Measurements from ENCODE around the gene KREMEN1.

KREMEN1 gene

DNA sequence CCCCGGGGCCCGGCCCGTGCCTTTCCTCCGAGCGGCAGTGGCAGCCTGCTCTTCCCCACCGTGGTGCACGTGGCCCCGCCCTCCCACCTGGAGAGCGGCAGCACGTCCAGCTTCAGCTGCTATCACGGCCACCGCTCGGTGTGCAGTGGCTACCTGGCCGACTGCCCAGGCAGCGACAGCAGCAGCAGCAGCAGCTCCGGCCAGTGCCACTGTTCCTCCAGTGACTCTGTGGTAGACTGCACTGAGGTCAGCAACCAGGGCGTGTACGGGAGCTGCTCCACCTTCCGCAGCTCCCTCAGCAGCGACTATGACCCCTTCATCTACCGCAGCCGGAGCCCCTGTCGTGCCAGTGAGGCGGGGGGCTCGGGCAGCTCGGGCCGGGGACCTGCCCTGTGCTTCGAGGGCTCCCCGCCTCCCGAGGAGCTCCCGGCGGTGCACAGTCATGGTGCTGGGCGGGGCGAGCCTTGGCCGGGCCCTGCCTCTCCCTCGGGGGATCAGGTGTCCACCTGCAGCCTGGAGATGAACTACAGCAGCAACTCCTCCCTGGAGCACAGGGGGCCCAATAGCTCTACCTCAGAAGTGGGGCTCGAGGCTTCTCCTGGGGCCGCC lies 23.1 kb upstream of the KREMEN1 start:
- DNase-seq, result no peak

DNA sequence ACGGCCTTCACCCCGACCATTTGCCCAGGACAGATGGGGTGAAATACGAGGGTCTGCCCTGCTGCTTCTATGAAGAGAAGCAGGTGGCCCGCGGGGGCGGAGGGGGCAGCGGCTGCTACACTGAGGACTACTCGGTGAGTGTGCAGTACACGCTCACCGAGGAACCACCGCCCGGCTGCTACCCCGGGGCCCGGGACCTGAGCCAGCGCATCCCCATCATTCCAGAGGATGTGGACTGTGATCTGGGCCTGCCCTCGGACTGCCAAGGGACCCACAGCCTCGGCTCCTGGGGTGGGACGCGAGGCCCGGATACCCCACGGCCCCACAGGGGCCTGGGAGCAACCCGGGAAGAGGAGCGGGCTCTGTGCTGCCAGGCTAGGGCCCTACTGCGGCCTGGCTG lies 22.4 kb upstream of the KREMEN1 start:
- no peak for DNase-seq

DNA sequence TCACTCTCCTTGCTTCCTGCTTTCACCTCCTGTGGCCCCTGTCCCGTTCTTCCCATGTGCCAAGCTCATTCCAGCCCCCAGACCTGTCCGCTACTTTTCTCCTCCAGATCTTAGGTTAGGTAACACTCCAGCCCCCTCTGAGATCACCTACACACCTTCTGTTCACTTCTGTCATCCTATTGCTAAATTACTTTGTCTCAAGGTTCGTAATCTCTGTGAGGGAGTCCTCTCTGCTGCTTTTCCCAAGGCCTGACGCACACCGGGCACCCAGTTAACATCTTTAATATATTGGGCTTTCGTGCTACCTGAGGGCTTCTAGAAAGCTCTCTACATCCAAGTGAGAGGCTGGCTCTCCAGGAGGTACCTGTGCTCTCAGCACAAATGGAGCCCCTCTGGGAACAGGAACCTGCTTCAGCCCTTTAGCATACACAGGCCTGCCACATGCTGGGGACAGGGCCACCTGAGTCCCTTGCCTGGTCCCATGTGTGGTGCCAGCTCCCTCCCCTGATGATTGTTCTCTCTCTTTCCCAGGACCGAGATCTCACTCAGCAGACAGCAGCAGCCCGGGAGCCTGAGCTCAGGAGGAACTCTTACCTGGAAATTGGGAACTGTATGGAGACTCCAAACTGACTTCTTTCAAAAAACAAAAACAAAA lies 19.7 kb upstream of the KREMEN1 start:
- DNase-seq, result no peak

DNA sequence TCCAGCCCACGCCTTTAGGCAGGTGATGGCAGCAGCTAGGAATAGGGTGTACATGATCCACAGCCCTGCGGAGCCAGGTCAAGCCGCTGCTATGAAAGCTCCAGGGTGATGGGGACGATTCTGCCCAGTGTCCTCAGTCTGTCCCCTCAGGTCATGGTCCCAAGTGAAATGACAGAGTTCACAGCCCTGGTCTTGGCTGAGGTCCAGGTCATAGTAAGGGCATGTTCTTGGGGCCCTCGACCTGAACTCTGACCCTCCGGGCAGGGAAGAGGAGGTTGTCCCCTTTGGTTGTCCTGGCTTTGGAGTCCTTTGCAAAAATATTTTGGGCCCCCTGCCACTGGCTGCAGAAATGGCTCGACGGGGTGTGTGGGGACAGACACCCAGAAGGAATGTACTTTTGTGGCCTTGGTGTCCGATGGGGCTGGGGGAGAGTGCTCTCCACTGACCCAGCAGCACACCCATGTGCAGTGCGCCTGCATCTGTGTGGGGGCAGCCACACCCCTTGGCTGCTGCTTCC lies 18.5 kb upstream of the KREMEN1 start:
- no peak for DNase-seq

DNA sequence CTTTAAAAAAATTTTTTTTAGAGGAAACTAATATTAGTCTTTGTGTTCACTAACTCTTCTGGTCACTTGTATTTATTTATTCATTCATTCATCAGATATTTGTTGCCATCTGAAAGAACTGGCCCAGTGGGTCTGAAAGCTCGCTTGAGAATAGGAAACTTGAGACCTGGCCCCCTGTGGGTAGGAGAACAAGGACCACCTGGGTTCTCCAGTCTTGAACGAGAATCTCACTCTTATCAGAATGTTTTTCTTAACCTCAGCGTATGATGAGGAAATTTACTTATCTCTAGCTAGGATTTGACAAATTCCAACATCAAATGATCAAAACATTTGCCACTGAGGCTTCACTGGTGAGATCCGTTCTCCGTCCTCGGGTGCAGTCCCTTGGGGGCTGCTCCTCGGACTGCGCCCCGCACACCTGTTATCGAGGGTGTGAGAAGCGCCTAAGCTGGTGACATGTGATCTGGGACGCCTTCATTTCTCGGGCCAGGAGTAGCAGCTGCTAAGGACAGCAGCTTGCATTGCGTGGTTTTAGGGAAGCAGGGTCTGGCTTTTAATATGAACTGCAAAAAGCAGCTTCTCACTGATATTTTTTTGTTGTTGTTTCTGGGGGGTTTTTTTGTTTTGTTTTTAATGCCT lies 17.5 kb upstream of the KREMEN1 start:
- DNase-seq, result no peak

DNA sequence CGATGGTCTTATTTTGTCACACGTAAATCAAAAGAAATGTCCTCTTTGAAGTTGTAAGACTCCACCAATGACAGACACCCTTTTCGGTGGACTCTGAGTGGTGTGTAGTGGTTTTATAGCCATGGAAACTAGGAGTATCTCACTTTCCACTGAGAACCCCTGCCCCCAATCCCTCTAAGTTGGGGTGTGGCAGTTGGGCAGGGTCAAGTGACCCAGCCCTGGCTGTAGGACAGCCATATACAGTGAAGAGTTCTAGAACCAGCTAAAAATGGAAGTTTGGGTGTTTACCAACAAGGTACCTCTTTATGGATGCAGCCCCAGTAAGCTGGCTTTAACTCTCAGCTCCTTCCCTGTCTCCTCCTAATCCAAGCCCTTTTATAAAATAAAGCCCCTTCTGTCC lies 16.4 kb upstream of the KREMEN1 start:
- no peak for DNase-seq

DNA sequence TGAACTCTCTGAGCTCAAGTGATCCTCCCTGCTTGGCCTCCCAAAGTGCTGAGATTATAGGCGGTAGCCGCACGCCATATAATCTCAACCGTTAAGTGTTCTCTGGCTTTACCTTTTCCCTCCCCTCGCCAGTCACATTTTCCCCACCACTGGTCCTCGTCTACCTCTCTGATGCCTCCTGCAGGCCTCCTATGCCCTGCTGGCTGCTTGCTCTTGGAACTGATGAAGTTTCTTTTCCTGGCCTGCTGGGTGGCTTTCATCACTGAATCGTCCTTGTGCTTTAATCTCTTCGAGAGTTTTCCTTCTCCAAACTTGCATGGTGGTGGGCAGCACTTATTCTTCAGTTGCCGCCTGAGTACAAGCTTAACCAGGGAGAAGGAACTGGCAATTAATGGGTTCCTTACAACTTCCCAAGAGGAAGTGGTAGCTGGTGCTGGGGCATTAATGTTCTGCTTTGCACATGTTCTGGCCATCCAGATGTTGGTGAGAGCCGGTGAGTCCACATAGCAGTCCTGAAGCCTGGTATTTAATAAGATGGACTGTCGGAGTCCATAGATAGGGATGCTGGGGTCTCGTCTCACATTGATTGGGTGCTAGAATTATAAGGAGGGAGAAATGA lies 12.5 kb upstream of the KREMEN1 start:
- DNase-seq, result no peak

DNA sequence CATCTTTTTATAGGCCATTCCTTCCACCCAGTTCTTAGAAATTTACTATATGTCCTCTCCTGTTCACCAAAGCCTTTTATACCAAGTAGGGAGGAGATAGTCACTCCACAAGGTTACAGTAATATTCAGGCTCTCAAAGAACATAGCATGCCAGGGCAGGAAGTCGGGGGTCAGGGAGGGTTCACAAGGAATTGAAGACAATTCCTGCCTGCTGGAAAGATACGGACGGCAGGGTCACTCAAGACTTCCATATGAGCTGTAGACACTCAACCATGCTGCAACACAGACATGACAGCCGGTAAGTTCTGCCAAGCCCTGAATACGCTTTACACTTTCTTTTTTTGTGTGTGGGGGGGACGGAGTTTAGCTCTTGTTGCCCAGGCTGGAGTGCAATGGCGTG lies 11.9 kb upstream of the KREMEN1 start:
- DNase-seq, result no peak

DNA sequence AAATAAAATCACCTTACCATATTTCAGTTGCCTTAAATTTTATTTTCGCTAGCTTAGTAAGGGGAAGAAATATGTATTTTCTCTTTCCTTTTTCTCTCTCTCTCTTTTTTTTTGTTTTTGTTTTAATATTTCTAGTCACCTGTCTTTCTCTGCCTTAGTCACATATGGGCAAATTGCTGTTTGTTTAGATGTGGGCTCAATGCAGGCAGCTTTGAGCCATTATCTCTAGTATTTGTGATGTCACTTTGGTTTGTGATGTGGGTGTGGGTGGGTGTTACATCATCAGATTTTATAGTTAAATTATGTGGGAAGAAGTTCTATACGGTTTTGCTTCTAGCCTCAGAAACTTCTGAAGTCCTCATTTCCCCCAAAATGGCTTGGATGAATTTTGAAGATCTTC lies 11.1 kb upstream of the KREMEN1 start, which contains the start of gene C22orf31:
Gene C22orf31, minus strand, starts transcription at position 59 of the 400 bp plus-strand sequence. Its CDS starts 39 bp downstream, at position 20.
- DNase-seq, result no peak

DNA sequence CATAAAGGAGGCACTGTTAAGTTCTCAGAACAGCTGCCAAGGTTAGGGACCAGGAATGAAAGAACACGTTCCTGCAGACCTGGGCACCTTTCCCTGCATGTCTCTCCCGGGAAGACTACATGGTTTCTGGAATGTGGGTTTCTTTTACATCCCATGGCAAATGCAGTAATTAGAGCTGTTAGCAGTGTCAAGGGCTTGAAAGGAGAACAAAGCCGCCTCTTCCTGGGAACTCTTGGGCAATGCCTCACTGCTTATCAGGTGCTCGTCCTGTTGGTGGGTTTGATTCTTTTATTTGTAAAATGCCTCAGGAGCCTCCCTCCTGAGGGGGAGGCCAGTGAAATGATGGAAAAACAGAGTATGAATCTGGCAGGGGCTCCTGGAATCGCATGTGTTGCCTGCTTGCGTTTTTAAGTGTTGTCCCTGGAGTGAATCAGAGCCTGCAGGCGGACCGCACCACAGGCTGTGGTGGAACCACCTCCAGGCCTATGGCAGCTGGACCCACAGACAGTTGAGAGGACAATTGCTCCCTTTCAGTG lies 10.5 kb upstream of the KREMEN1 start:
- DNase-seq, result no peak

DNA sequence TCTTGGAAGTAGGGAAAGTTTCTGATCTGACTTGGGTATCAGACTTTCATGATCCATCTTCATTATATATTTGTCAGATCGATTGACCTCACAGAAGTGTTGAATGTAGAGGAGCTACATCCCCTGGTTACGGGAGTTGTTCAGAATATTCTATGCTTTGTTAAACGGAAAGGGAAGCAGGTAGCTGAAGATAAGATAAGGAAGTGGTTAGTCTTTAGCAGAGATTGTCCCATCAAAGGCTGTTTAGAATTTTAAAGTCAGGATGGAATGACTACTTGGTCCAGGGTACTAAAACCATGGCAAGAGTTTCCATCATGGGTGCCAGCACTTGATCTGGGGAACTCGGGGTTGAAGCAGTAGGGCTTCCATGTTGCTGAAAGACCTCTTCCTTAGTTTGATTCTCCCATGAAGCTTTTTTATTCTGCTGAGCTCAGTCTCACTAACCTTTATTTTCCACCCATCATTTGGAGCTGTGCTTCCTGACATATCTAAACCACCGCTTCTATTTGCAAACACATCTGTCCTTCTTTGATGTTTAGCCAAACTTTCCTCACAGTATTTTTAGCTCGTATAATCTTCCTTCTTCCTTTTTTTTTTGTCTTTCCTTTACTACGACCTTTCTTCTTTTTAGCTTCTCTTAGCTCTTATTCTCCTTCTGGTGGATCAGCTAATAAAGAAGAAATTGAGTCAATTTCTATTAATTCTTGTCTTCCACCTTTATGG lies 7.2 kb upstream of the KREMEN1 start:
- DNase-seq, result no peak

DNA sequence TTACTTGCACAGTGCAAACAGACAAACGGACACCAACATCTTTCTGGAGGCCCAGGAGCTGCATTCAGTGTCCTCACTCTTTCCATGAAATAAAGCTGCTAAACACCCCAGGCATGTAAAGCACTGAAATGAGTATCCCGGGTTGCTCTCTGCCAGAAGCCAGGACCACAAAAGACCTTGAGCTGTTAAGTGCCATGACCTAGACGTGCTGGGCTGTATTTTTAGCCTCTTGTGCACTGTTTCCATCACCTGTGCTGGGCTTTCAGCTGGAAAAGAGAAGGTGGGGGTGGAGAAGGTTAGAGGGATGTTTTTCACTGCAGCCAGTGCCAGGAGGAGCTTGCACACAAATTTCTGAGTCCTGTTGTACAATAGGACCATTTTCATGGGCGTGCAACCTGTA lies 3.4 kb upstream of the KREMEN1 start:
- no peak for DNase-seq

DNA sequence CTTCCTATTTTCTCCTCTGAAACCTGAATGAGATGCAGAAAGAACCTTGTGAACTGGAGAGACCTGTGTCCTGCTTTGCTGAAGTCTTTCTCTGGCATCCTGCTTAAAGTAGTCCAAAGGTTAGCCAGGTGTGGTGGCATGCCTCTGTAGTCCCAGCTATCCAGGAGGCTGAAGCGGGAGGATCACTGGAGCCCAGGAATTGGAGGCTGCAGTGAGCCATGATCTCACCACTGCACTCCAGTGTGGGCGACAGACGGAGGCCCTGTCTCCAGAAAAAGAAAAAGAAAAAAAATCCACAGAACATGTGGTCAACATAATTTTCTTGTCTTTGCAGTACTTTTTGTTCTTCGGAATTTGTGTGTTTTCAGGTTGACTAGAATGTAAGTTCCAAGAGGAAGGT lies 2.3 kb upstream of the KREMEN1 start:
- DNase-seq, result no peak

DNA sequence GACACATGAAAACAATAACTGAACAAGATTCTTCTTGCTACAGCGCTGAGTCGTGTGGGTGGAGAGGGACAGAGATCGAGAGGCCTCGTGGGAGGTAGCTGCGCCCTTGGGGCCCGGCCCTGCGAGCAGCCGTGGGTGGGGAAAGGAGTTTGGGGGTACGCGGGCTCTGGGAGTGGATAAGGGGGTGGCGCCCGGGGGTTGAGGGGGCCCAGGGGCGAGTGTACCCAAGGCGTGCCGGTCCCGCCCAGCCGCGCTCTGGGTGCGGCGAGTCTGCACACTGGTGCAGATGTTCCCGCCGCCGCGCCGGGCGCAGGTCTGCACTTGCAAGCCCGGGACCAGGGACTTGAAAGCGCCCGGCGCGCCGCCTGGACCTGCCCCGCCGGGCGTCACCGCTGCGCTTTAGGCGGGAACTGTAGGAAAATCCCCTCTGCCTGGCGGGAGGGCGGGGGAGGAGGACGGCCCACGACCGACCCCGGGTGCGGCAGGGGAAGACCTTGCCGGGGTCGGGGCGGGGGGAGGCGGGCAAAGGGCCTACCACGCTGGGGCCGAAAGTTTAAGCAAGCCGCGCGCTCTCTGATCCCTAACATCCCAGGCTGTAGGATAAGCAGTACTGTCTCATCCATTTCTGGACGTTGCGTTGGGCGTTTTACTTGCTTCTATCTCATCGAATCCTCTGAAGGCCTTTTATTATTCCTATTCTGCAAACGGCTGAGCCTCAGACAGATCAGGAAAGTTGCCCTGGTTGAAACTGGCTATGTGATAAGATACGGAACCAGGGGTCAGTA lies 1.4 kb upstream of the KREMEN1 start:
- peak; percentile 26 for DNase-seq

DNA sequence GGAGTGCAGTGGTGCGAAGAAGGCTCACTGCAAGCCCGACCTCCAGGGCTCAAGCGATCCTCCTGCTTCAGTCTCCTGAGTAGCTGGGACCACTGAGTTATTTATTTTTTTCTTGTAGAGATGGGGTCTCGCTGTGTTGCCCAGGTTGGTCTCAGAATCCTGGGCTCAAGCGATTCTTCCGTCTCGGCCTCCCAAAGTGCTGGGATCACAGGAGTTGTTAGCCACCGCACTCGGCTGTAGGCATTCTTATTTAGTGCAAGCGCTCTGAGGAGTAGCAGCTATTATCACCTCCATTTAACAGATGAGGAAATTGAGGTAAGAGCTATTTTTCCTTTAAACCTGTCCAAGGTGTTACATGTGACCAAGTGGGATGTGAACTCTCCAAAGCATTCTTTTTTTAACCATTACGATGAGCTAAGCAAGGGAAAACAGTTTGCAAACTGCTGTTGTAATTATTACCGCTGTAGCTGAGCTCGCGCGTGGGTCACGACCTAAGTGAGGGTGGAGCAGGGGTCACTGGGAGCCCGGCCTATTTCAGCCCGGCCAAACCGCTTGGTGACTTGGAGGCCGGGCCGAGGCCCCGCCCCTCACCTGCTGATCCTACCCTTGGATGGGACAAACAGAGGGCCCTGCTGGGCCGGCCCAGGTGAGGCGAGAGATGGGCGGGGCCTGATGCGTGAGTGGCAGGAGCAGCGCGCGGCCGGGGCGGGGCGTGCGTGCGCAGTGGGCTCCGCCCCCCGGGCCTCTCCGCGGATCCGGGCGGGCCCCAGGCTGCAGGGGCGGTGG lies 449 bp upstream of the KREMEN1 start:
- peak; percentile 81 for DNase-seq

DNA sequence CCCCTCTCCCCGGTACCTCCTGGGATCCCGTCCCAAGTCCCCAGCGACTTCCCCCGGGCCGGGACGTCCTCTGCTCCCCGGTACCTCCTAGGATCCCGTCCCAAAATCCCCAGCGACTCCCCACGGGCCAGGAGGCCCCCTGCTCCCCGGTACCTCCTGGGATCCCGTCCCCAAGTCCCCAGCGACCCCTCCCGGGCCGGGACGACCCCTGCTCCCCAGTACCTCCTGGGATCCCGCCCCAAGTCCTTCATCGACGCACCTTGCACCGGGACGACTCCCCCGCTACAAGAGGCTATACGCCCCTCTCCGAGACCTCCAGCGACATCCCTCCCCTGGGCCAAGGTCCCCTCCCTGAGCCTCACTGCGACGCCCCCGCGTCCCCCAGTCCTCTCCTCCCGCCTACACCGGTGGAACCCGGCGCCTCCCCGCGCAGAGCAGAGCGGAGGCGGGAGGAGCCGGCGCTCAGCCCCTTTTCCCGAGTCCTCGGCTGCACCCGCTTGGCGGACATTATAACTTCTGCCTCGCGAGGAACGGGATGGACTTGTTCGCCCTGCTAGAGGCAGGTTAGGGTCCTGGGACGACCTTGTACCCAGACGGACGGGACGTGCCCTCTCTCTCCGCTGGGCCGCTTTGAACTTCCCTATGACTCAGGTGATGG lies 912 bp downstream of the KREMEN1 start:
- DNase-seq, result no peak

DNA sequence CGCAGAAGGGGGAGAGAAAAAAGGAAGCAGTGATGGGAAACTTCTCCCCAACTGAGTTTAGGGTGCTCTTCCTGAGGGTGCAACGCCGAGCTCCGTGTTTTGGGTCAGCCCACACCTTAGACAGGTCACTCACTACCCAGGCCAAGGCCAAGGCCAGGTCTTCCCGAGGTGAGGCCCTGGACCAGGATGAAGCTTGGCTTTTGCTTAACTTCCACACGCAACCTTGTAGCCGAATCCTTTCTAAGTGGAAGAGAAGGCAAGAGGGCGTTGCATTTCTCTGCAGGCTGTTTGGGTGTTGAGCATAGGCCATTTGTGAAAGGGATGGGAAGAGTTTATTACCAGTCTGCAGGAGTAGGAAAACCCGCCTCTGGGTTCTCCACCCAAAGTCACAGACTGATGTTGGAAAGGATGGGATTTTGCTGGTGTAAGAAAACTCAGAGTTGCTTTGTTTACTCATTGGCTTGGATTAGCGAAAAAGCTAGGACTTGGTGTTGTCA lies 1.5 kb downstream of the KREMEN1 start:
- no peak for DNase-seq

DNA sequence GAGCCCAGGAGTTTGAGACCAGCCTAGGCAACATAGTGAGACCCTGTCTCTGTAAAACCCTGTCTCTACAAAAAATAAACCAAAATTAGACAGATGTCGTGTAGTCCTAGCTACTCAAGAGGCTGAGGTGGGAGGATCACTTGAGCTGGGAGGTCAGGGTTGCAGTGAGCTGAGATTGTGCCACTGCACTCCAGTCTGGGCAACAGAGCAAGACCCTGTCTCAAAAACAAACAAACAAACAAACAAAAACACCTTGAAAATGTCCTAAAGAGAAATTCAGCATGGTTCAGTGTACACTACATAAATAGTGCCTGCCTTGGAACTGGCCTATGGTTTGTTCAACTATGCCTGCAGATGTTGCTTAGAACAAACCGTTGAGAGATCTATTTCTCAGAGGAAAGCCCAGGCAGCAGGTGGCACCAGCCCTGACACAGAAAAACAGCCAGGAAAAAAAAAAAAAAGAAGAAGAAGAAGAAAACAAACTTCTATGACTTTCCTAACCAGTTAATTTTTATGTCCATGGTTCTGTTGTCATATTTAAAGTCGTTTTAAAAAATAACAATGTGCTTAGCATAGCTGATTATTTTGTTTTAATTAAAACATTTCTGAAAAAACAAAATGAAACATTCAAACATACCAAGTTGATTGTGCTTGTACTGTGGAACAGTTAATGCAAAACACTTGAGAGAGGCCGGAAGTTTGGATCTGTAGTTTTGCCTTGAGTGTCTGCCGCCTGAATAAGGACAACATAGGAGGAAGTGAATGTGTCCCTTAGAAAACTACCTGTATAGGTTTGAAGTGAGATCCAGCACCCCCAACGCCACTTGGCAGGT lies 5.4 kb downstream of the KREMEN1 start:
- no peak for DNase-seq

DNA sequence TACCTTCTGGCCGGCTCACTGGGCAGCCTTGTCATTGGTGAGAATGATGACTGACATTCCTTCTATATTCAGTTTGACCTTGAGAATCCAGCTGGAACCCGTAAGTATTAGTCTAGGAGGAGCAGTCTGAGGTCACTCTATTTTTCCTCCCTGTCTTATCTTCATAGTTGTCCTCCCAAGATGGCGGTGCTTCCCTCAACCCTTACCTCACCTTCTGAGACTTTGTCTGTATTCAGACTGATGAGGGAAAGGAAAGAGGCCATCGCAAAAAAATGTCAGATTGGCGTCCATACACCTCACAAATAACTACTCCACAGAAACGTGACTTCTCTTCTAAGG lies 6.0 kb downstream of the KREMEN1 start:
- DNase-seq, result no peak

Measured in activated CD4-positive, alpha-beta T cell treated with anti-CD3 and anti-CD28 coated beads, Interleukin-2, amount 50 U/mL, for 16 hours (primary cell).